Heart right ventricle (tissue), 16 donors: ENCODE results near the gene TRPM3. TPM values are rescaled to one million over a fixed set of nuclear protein-coding genes. Genes with fewer than 3 reads are reported as not detected.

Source experiments
- ATAC-seq, 8 donors: fragments of 200-7000 bp; cut with Tn5 transposase; one replicate each; pipeline ENCODE4 v1.9.1; 2020; ENCODE audit warnings: mild to moderate bottlenecking in 8 of 8, moderate library complexity in 8 of 8, moderate number of reproducible peaks in 1 of 8
- DNase-seq, 2 donors: peaks; one replicate each; pipeline ENCODE4 v3.0.0-alpha.2; 2020
- H3K27ac ChIP-seq, 10 donors: fragments of 200-600 bp; sonication (generic) in 2 of 10; one replicate each; pipeline versions ENCODE4 v1.5.0 to v1.8.0; 2020 to 2022; ENCODE audit warnings: mild to moderate bottlenecking in 3 of 10
- H3K27me3 ChIP-seq, 7 donors: fragments of 200-600 bp; one replicate each; pipeline ENCODE4 v1.8.0; 2021 to 2022; ENCODE audit warnings: mild to moderate bottlenecking in 2 of 7
- H3K36me3 ChIP-seq, 9 donors: fragments of 200-600 bp; sonication (generic) in 1 of 9; one replicate each; pipeline versions ENCODE4 v1.5.0 to v1.8.0; 2020 to 2022; ENCODE audit warnings: mild to moderate bottlenecking in 2 of 9
- H3K4me1 ChIP-seq, 9 donors: fragments of 200-600 bp; sonication (generic) in 1 of 9; one replicate each; pipeline versions ENCODE4 v1.5.0 to v1.8.0; 2020 to 2022; ENCODE audit warnings: mild to moderate bottlenecking in 4 of 9
- H3K4me3 ChIP-seq, 10 donors: fragments of 200-600 bp; sonication (generic) in 2 of 10; one replicate each; pipeline versions ENCODE4 v1.5.0 to v1.8.0; 2020 to 2022; ENCODE audit warnings: mild to moderate bottlenecking in 7 of 10, moderate library complexity in 2 of 10
- H3K9me3 ChIP-seq, 11 donors: fragments of 200-600 bp in 10 of 11; sonication (generic) in 2 of 11; one replicate each; pipeline versions ENCODE4 v1.5.0 to v1.8.0; 2013 to 2022; ENCODE audit warnings: mild to moderate bottlenecking in 2 of 11, control low read depth in 1 of 11, moderate library complexity in 1 of 11
- CTCF ChIP-seq, 9 donors: fragments of 200-600 bp; sonication (generic) in 2 of 9; IDR thresholded peaks; one replicate each; pipeline versions ENCODE4 v1.5.0 to v1.8.0; 2021 to 2022; ENCODE audit warnings: antibody characterized with exemption in 9 of 9, mild to moderate bottlenecking in 5 of 9, moderate library complexity in 1 of 9
- WGBS, 2 donors: extraction: QIAGEN DNeasy Blood & Tissue Kit; methylation state at CpG; one replicate each; pipeline ENCODE4 v1.1.7; 2013; ENCODE audit warnings: inconsistent platforms in 1 of 2; 5-methylcytosine and 5-hydroxymethylcytosine counted together
- intact Hi-C, 10 donors: fragments of 100-400 bp; cut with DNase I; formaldehyde crosslinking; loops; one replicate each; pipeline versions ENCODE4 v1.11.1 to v1.14.2; 2022
- polyA plus RNA-seq, 2 donors: library from polyadenylated mRNA; stranded (reverse); fragments of 200-250 nt; gene quantifications; one replicate each; pipeline ENCODE4 v1.2.3, GENCODE V29; 2013
- total RNA-seq, 10 donors: library from RNA; stranded (reverse); fragmentation: NEBNext Ultra II Directional in 3 of 10; extraction: Animal tissue kit (Norgen Biotek cat#: 25700) in 3 of 10; gene quantifications; one replicate each; pipeline versions ENCODE4 v1.2.1 to v1.2.4, GENCODE V29; 2021 to 2023
- donor health status: Arrhythmogenic right ventricular cardiomyopathy.
- donor health status: ischemic (EF 13 %, LVEDD 7.1; RV severe dilation, severe dysfunction).
- donor health status: healthy with polysubstance abuse.
- donor health status: DM: no; HTN: yes; CAD: no.
- donor health status: DM: no; HTN: no; CAD: no.
- donor health status: ischemic (EF 25% LVEDD 6.9; RV normal size, moderate dysfunction).
- donor health status: ischemic (EF 25% LVEDD 5.7; RV mildly dilated, moderate dysfunction).
- donor health status: healthy.
- donor health status: DM: yes; HTN: yes; CAD: no.
- donor health status: Ischemic cardiomyopathy.
- donor health status: ischemic (EF 35%, LVEDD 5.7; RV mildly dilated, moderate dysfunction).
- donor health status: nonischemic (EF 11% LVEDD 7.7; RV severe dilation, severe dysfunction).
- donor health status: DM: yes; HTN: yes; CAD: no.
- donor health status: PGD.
- donor health status: ischemic (EF 29% LVEDD 5.4; RV normal size, mild dysfunction).
- donor health status: nonischemic (EF 23%, LVEDD 6.1; RV moderate dilation, normal function).

TRPM3 gene
- total and polyA plus RNA-seq, 12 donors, result 0.05 to 1.3 (median 0.16) TPM; not detected in 1

GRCh38 chr9:70910598-70910997, 210.8 kb downstream of the TRPM3 start:
- peaks cover 0 to 6% (median 0%) of the 10 kb centered on the region in 11 donors for H3K9me3 ChIP-seq
- intact Hi-C loops, result no loop called here
- DNase-seq, result no peak
- H3K27me3 ChIP-seq, result no peaks in the 10 kb centered on the region
- peak in 6 of 8 donors; percentile 79 to 98 (median 88) for ATAC-seq
- WGBS, 2 donors, result 36 to 44% methylated on average over 2 of the region's 2 CpGs
- H3K4me3 ChIP-seq, result no peak overlapping the region
- no peak for TF ChIP-seq CTCF (IDR thresholded peaks at IDR 0.05)
- peak overlapping the region in 2 of 10 donors; percentile 16 to 37 for H3K27ac ChIP-seq
- peaks cover 0 to 13% (median 0%) of the 10 kb centered on the region in 9 donors for H3K4me1 ChIP-seq
- H3K36me3 ChIP-seq, result no peaks in the 10 kb centered on the region

GRCh38 chr9:70902692-70903131, 218.7 kb downstream of the TRPM3 start:
- intact Hi-C loops, result no loop called here
- H3K27ac ChIP-seq, result peak overlapping the region in 1 of 10 donors; percentile 8
- H3K27me3 ChIP-seq, result peaks cover 0 to 3% (median 0%) of the 10 kb centered on the region in 7 donors
- H3K9me3 ChIP-seq, result no peaks in the 10 kb centered on the region
- DNase-seq, result peak in 1 of 2 donors; percentile 8
- 41 to 49% methylated on average over 6 of the region's 6 CpGs for WGBS, 2 donors
- peaks cover 0 to 9% (median 0%) of the 10 kb centered on the region in 9 donors for H3K4me1 ChIP-seq
- H3K36me3 ChIP-seq, result no peaks in the 10 kb centered on the region
- no peak for TF ChIP-seq CTCF (IDR thresholded peaks at IDR 0.05)
- H3K4me3 ChIP-seq, result no peak overlapping the region
- ATAC-seq, result peak in 7 of 8 donors; percentile 29 to 93 (median 55)

GRCh38 chr9:70902171-70902570, 219.2 kb downstream of the TRPM3 start:
- ATAC-seq (no peak), DNase-seq (no peak)
- H3K4me1 ChIP-seq, result peaks cover 0 to 9% (median 0%) of the 10 kb centered on the region in 9 donors
- TF ChIP-seq CTCF (IDR thresholded peaks at IDR 0.05), result no peak
- H3K27ac ChIP-seq, result no peak overlapping the region
- no peak overlapping the region for H3K4me3 ChIP-seq
- H3K9me3 ChIP-seq, result no peaks in the 10 kb centered on the region
- H3K27me3 ChIP-seq, result peaks cover 0 to 3% (median 0%) of the 10 kb centered on the region in 7 donors
- 25 to 45% methylated on average over 1 of the region's 1 CpG for WGBS, 2 donors
- no peaks in the 10 kb centered on the region for H3K36me3 ChIP-seq
- intact Hi-C loops, result no loop called here

- WGBS, 2 donors, result 24 to 35% methylated on average over 1 of the region's 1 CpG
Measured at GRCh38 chr9:70901746-70902145, 219.7 kb downstream of the TRPM3 start.

More at GRCh38 chr9:70901746-70902145, 219.7 kb downstream of the TRPM3 start:
- ATAC-seq (no peak), DNase-seq (no peak)
- peaks cover 0 to 9% (median 0%) of the 10 kb centered on the region in 9 donors for H3K4me1 ChIP-seq
- no peaks in the 10 kb centered on the region for H3K36me3 ChIP-seq
- no peaks in the 10 kb centered on the region for H3K9me3 ChIP-seq
- intact Hi-C loops, result no loop called here
- H3K4me3 ChIP-seq, result no peak overlapping the region
- no peak for TF ChIP-seq CTCF (IDR thresholded peaks at IDR 0.05)
- no peak overlapping the region for H3K27ac ChIP-seq
- H3K27me3 ChIP-seq, result peaks cover 0 to 3% (median 0%) of the 10 kb centered on the region in 7 donors
